RPMI7951 (cell line): ENCODE data around the gene SLC35B2. TPM values are rescaled to one million over a fixed set of nuclear protein-coding genes. Genes with fewer than 3 reads are reported as not detected.

Experiments
- DNase-seq: peaks from one replicate; pipeline ENCODE4 v3.0.0-alpha.2; 2012; ENCODE audit warnings: low read depth
- total RNA-seq: library from RNA; depleted of rRNA; stranded (reverse); fragments of >200 nt; shearing (Covaris generic); gene quantifications from 2 replicates; pipeline ENCODE4 v1.2.3, GENCODE V29; 2014; rRNA removed

SLC35B2 gene
- 86.2 and 101 TPM in 2 replicates for total RNA-seq

- DNase-seq: peak; percentile 78
These were observed at the start of gene SLC35B2 for GRCh38 chr6:44257025-44257752. Gene SLC35B2, minus strand, starts transcription at chr6:44257528. Its CDS starts 118 bp downstream, at chr6:44257410.

- DNase-seq: no peak
These were observed 49.4 kb upstream of the SLC35B2 start for GRCh38 chr6:44306710-44307109.

- DNase-seq: no peak
These were observed 47.9 kb upstream of the SLC35B2 start for GRCh38 chr6:44305200-44305725.

- DNase-seq: peak; percentile 39
These were observed 47.2 kb upstream of the SLC35B2 start for GRCh38 chr6:44304282-44305199.

- no peak for DNase-seq
These were observed 46.5 kb upstream of the SLC35B2 start for GRCh38 chr6:44303842-44304241.

- DNase-seq: no peak
These were observed 45.5 kb upstream of the SLC35B2 start for GRCh38 chr6:44302856-44303255.

GRCh38 chr6:44301782-44302564 lies 44.6 kb upstream of the SLC35B2 start:
- DNase-seq: no peak

- DNase-seq: no peak
These were observed 43.8 kb upstream of the SLC35B2 start for GRCh38 chr6:44301106-44301505.

GRCh38 chr6:44300292-44300823 lies 43.0 kb upstream of the SLC35B2 start:
- no peak for DNase-seq

GRCh38 chr6:44298864-44299263 lies 41.5 kb upstream of the SLC35B2 start:
- DNase-seq: no peak

GRCh38 chr6:44298055-44298803 lies 40.9 kb upstream of the SLC35B2 start:
- DNase-seq: no peak

GRCh38 chr6:44297063-44298038 lies 40.0 kb upstream of the SLC35B2 start:
- peak; percentile 14 for DNase-seq

GRCh38 chr6:44294832-44295791 lies 37.8 kb upstream of the SLC35B2 start:
- DNase-seq: no peak

GRCh38 chr6:44292661-44293365 lies 35.5 kb upstream of the SLC35B2 start:
- no peak for DNase-seq

GRCh38 chr6:44291841-44292240 lies 34.5 kb upstream of the SLC35B2 start:
- no peak for DNase-seq

GRCh38 chr6:44289726-44290260 lies 32.5 kb upstream of the SLC35B2 start:
- no peak for DNase-seq

- no peak for DNase-seq
These were observed 29.4 kb upstream of the SLC35B2 start for GRCh38 chr6:44286747-44287146.

- no peak for DNase-seq
These were observed 28.9 kb upstream of the SLC35B2 start for GRCh38 chr6:44286285-44286565.
